K562 (cell line): ENCODE measurements around the gene HSPA1B. TPM values are rescaled to one million over a fixed set of nuclear protein-coding genes. Genes with fewer than 3 reads are reported as not detected.

Experiments
- BACH1 ChIP-seq: fragments of 200-800 bp; sonication (Bioruptor generic); IDR thresholded peaks from 2 replicates; pipeline ENCODE4 v1.6.1; 2016; ENCODE audit warnings: missing genetic modification characterization, missing compliant biosample characterization
- E4F1 ChIP-seq: fragments of 250-450 bp; sonication (Bioruptor Pico); IDR thresholded peaks from 2 replicates; pipeline ENCODE4 v1.5.0; 2021; ENCODE audit warnings: mild to moderate bottlenecking, borderline replicate concordance
- FOXP1 ChIP-seq: sonication (generic); formaldehyde crosslinking; IDR thresholded peaks from 2 replicates; pipeline ENCODE4 v1.8.0; 2022; ENCODE audit warnings: mild to moderate bottlenecking, missing genetic modification reagents
- JUN ChIP-seq, 2 experiments: sonication (generic) in 1 of 2; formaldehyde crosslinking in 1 of 2; IDR thresholded peaks; 2 replicates each; pipeline versions ENCODE4 v1.6.1 to v1.8.0; 2012 to 2022; ENCODE audit warnings: borderline replicate concordance in 2 of 2, mild to moderate bottlenecking in 2 of 2, improper control_type of control experiment in 1 of 2, low read depth in 1 of 2, low read length in 1 of 2, missing genetic modification reagents in 1 of 2
- KAT2B ChIP-seq: IDR thresholded peaks from one replicate; pipeline ENCODE4 v1.6.1; 2012; ENCODE audit warnings: low read depth, mild to moderate bottlenecking, control low read depth, inconsistent platforms, low read length, moderate library complexity
- MEF2D ChIP-seq: conservative IDR thresholded peaks from 2 replicates; pipeline ENCODE4 v1.6.1; 2016; ENCODE audit warnings: low read depth, missing genetic modification characterization, missing compliant biosample characterization
- MTF1 ChIP-seq: fragments of 250-450 bp; sonication (Bioruptor Pico); IDR thresholded peaks from 2 replicates; pipeline ENCODE4 v1.9.0; 2021; ENCODE audit warnings: moderate library complexity, mild to moderate bottlenecking, inconsistent platforms, borderline replicate concordance
- ZBTB40 ChIP-seq, 2 experiments: fragments of 450-650 bp in 1 of 2; sonication (generic) in 1 of 2; formaldehyde crosslinking in 1 of 2; IDR thresholded peaks; 2 replicates each; pipeline versions ENCODE4 v1.7.1 to v1.9.0; 2016 to 2022; ENCODE audit warnings: inconsistent platforms in 1 of 2, mild to moderate bottlenecking in 1 of 2, missing genetic modification reagents in 1 of 2
- ZNF592 ChIP-seq: fragments of 450-650 bp; IDR thresholded peaks from 2 replicates; pipeline ENCODE4 v1.6.1; 2017; ENCODE audit warnings: antibody characterized with exemption, mild to moderate bottlenecking
- polyA plus RNA-seq, 8 experiments: library from polyadenylated mRNA; depleted of rRNA in 4 of 8; stranded (reverse) in 5 of 8; unstranded in 3 of 8; fragments of >200 nt; fragmentation: Nextera tagmentation in 2 of 8; fragmentation: Illumina TruSeq in 1 of 8; extraction: Ambion mirVana in 2 of 8; extraction: Trizol in 1 of 8; gene quantifications; 2 replicates each; pipeline versions ENCODE4 v1.2.1 to v1.2.3, GENCODE V29; 2011 to 2014; ENCODE audit warnings: inconsistent platforms in 1 of 8, missing spikeins in 1 of 8
- total RNA-seq, 7 experiments: library from RNA; depleted of rRNA in 6 of 7; stranded (reverse); fragments of >200 nt in 6 of 7; fragmentation: Illumina TruSeq in 2 of 7; extraction: Trizol in 2 of 7; gene quantifications; 2 replicates each; pipeline versions ENCODE4 v1.2.1 to v1.2.3, GENCODE V29; 2011 to 2021; ENCODE audit warnings: low replicate concordance in 1 of 7

The HSPA1B gene
- total and polyA plus RNA-seq, 9 of the 15 experiments (the other 6 are each of a cell fraction or from before 2014, with no cell fraction given): 0.27 to 227 (median 51.2) TPM

- TF ChIP-seq ZBTB40 (IDR thresholded peaks at IDR 0.05) (no peak), ZBTB40 (CRISPR knock-in tag; IDR thresholded peaks at IDR 0.05) (no peak), JUN (IDR thresholded peaks at IDR 0.05; ENCODE audit: borderline replicate concordance, low read depth, low read length) (no peak), JUN (CRISPR knock-in tag; IDR thresholded peaks at IDR 0.05; ENCODE audit: borderline replicate concordance) (no peak), MEF2D (tag) (no peak; the same call in 1 of the 2 replicates), E4F1 (CRISPR knock-in tag) (no peak), BACH1 (no peak), ZNF592 (no peak), FOXP1 (CRISPR knock-in tag) (no peak), MTF1 (CRISPR knock-in tag) (no peak), KAT2B (no peak)
These were observed 2.2 kb downstream of the HSPA1B start (continued) for GRCh38 chr6:31829633-31830283.
